DND-41 (cell line): ENCODE results near the gene ACADM.

Experiments
- ATAC-seq: fragments of 200-7000 bp; cut with Tn5 transposase; 3 replicates; pipeline ENCODE4 v1.9.1; 2021; ENCODE audit warnings: low read depth; ENCODE audit not compliant: insufficient read depth
- DNase-seq: peaks from one replicate; pipeline ENCODE4 v3.0.0-alpha.2; 2020
- H2AFZ ChIP-seq: 2 replicates; pipeline ENCODE4 v1.6.0; 2012; ENCODE audit warnings: low read depth, low read length
- H3K27ac ChIP-seq: 2 replicates; pipeline ENCODE4 v1.5.1; 2012; ENCODE audit warnings: low read length, inconsistent platforms
- H3K27me3 ChIP-seq: fragments of 200-600 bp; sonication (generic); 2 replicates; pipeline ENCODE4 v1.6.0; 2012; ENCODE audit warnings: low read length, mild to moderate bottlenecking, inconsistent platforms; ENCODE audit not compliant: insufficient read depth, poor library complexity
- H3K36me3 ChIP-seq: 2 replicates; pipeline ENCODE4 v1.5.1; 2012; ENCODE audit warnings: low read length, inconsistent platforms; ENCODE audit not compliant: insufficient read depth
- H3K4me1 ChIP-seq: 2 replicates; pipeline ENCODE4 v1.5.1; 2012; ENCODE audit warnings: mild to moderate bottlenecking, low read length; ENCODE audit not compliant: insufficient read depth
- H3K4me2 ChIP-seq: 2 replicates; pipeline ENCODE4 v1.6.0; 2012; ENCODE audit warnings: mild to moderate bottlenecking, moderate library complexity, low read length, inconsistent platforms; ENCODE audit not compliant: insufficient read depth
- H3K4me3 ChIP-seq, 2 experiments: fragments of 200-600 bp in 1 of 2; shearing (Covaris generic) in 1 of 2; 2 replicates each; pipeline ENCODE4 v1.5.1; 2012 to 2016; ENCODE audit warnings: inconsistent platforms in 2 of 2, low read length in 2 of 2, mild to moderate bottlenecking in 2 of 2, low read depth in 1 of 2, moderate library complexity in 1 of 2
- H3K79me2 ChIP-seq: 2 replicates; pipeline ENCODE4 v1.6.0; 2012; ENCODE audit warnings: low read length, inconsistent platforms; ENCODE audit not compliant: insufficient read depth
- H3K9ac ChIP-seq: 2 replicates; pipeline ENCODE4 v1.6.0; 2012; ENCODE audit warnings: low read depth, mild to moderate bottlenecking, inconsistent platforms, low read length, moderate library complexity
- H3K9me3 ChIP-seq: 2 replicates; pipeline ENCODE4 v1.5.1; 2012; ENCODE audit warnings: low read length, moderate library complexity, mild to moderate bottlenecking, inconsistent platforms; ENCODE audit not compliant: insufficient read depth, severe bottlenecking
- H4K20me1 ChIP-seq: 2 replicates; pipeline ENCODE4 v1.6.0; 2012; ENCODE audit warnings: low read length; ENCODE audit not compliant: insufficient read depth
- EZH2 ChIP-seq: IDR thresholded peaks from 3 replicates; pipeline ENCODE4 v1.6.1; 2012; ENCODE audit warnings: borderline replicate concordance, low read depth, mild to moderate bottlenecking, moderate library complexity, low read length, inconsistent platforms; ENCODE audit not compliant: severe bottlenecking
- TF ChIP-seq, protein P1 (sequence below): IDR thresholded peaks from 2 replicates; pipeline ENCODE4 v1.5.1; 2012; ENCODE audit warnings: borderline replicate concordance, low read length, moderate library complexity, mild to moderate bottlenecking; ENCODE audit not compliant: poor library complexity, severe bottlenecking; ENCODE audit errors: extremely low read depth

Gene ACADM

GRCh38 chr1:75792091-75792490, 67.6 kb downstream of the ACADM start:
- H2AFZ ChIP-seq = no peak overlapping the region
- ATAC-seq (no peak), DNase-seq (no peak)
- H3K4me1 ChIP-seq = peaks cover 51% of the 10 kb centered on the region
- no peak overlapping the region for H3K9ac ChIP-seq
- H3K27me3 ChIP-seq = no peaks in the 10 kb centered on the region
- H4K20me1 ChIP-seq = peaks cover 76% of the 10 kb centered on the region
- H3K79me2 ChIP-seq = peaks cover 60% of the 10 kb centered on the region
- peak overlapping the region; percentile 87; the same call in 1 of the 2 replicates for H3K4me2 ChIP-seq
- H3K4me3 ChIP-seq = no peak overlapping the region
- H3K9me3 ChIP-seq = no peaks in the 10 kb centered on the region
- no peak overlapping the region for H3K27ac ChIP-seq
- TF ChIP-seq, protein P1, sequence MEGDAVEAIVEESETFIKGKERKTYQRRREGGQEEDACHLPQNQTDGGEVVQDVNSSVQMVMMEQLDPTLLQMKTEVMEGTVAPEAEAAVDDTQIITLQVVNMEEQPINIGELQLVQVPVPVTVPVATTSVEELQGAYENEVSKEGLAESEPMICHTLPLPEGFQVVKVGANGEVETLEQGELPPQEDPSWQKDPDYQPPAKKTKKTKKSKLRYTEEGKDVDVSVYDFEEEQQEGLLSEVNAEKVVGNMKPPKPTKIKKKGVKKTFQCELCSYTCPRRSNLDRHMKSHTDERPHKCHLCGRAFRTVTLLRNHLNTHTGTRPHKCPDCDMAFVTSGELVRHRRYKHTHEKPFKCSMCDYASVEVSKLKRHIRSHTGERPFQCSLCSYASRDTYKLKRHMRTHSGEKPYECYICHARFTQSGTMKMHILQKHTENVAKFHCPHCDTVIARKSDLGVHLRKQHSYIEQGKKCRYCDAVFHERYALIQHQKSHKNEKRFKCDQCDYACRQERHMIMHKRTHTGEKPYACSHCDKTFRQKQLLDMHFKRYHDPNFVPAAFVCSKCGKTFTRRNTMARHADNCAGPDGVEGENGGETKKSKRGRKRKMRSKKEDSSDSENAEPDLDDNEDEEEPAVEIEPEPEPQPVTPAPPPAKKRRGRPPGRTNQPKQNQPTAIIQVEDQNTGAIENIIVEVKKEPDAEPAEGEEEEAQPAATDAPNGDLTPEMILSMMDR = no peak
- TF ChIP-seq EZH2 = no peak
- peaks cover 99% of the 10 kb centered on the region for H3K36me3 ChIP-seq

DNA sequence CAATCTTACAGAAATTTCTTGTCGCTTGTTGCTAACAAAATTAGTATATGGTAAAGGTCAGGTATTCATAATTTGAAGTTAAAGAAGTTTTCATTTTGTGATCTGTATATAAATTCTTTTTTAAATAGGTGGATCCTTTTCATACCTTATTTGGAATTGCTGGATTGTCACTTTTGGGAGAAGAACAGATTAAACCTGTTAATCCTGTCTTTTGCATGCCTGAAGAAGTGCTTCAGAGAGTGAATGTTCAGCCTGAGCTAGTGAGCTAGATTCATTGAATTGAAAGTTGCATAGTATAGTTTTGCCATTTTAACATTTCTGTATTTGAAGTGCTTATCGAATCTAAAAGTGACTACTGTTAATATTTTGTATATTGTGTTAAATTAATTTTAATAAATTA, 69.9 kb downstream of the ACADM start:
- Histone ChIP-seq H3K27ac (no peak overlapping the region), H3K4me3 (no peak overlapping the region), H3K27me3 (no peaks in the 10 kb centered on the region), H3K9ac (no peak overlapping the region), H3K36me3 (peaks cover 77% of the 10 kb centered on the region), H4K20me1 (peaks cover 54% of the 10 kb centered on the region), H3K79me2 (peaks cover 37% of the 10 kb centered on the region), H2AFZ (no peak overlapping the region), H3K4me2 (no peak overlapping the region), H3K4me1 (peaks cover 28% of the 10 kb centered on the region), H3K9me3 (no peaks in the 10 kb centered on the region)
- no peak for TF ChIP-seq EZH2
- TF ChIP-seq, protein P1 = no peak
- ATAC-seq = no peak
- DNase-seq = no peak

GRCh38 chr1:75795703-75796193, 71.2 kb downstream of the ACADM start:
- H3K27ac ChIP-seq = no peak overlapping the region
- peak; percentile 17 for ATAC-seq
- no peak for TF ChIP-seq EZH2
- TF ChIP-seq, protein P1 = no peak

More at GRCh38 chr1:75795703-75796193, 71.2 kb downstream of the ACADM start:
- peaks cover 40% of the 10 kb centered on the region for H4K20me1 ChIP-seq
- no peak overlapping the region for H3K4me2 ChIP-seq
- peaks cover 64% of the 10 kb centered on the region for H3K36me3 ChIP-seq
- H3K4me1 ChIP-seq = peaks cover 14% of the 10 kb centered on the region; the same call in 1 of the 2 replicates
- peaks cover 23% of the 10 kb centered on the region for H3K79me2 ChIP-seq
- no peak overlapping the region for H3K9ac ChIP-seq
- H3K27me3 ChIP-seq = no peaks in the 10 kb centered on the region
- no peak for DNase-seq
- no peaks in the 10 kb centered on the region for H3K9me3 ChIP-seq
- H3K4me3 ChIP-seq = no peak overlapping the region
- no peak overlapping the region for H2AFZ ChIP-seq
